Left ventricle myocardium inferior (tissue), 1 donor: ENCODE results near the gene ITPR1. TPM values are rescaled to one million over a fixed set of nuclear protein-coding genes. Genes with fewer than 3 reads are reported as not detected.

Source experiments
- DNase-seq: peaks from one replicate; pipeline ENCODE4 v3.0.0-alpha.2; 2020
- H3K27ac ChIP-seq: fragments of 200-600 bp; replicated peaks from 2 replicates; pipeline ENCODE4 v1.8.0; 2021
- H3K27me3 ChIP-seq: fragments of 200-600 bp; 2 replicates; pipeline ENCODE4 v1.8.0; 2021; ENCODE audit warnings: low read depth
- H3K36me3 ChIP-seq: fragments of 200-600 bp; 2 replicates; pipeline ENCODE4 v1.8.0; 2021
- H3K4me1 ChIP-seq: fragments of 200-600 bp; 2 replicates; pipeline ENCODE4 v1.8.0; 2021
- H3K4me3 ChIP-seq: fragments of 200-600 bp; 2 replicates; pipeline ENCODE4 v1.8.0; 2021; ENCODE audit warnings: mild to moderate bottlenecking, moderate library complexity
- H3K9me3 ChIP-seq: fragments of 200-600 bp; replicated peaks from 2 replicates; pipeline ENCODE4 v1.8.0; 2021
- CTCF ChIP-seq: fragments of 200-600 bp; IDR thresholded peaks from 2 replicates; pipeline ENCODE4 v1.8.0; 2021; ENCODE audit warnings: antibody characterized with exemption, mild to moderate bottlenecking, borderline replicate concordance
- intact Hi-C: fragments of 100-400 bp; cut with micrococcal nuclease; formaldehyde crosslinking; loops from one replicate; pipeline ENCODE4 v1.11.0; 2022
- total RNA-seq: library from RNA; stranded (reverse); fragmentation: NEBNext Ultra II Directional; extraction: Animal tissue kit (Norgen Biotek cat#: 25700); gene quantifications from one replicate; pipeline ENCODE4 v1.2.1, GENCODE V29; 2021
- donor health status: DM: no; HTN: yes; CAD: no; lungs with severe emphysema.

The ITPR1 gene
- total RNA-seq, 1 donor from 2014 or later: 29.0 TPM

DNA sequence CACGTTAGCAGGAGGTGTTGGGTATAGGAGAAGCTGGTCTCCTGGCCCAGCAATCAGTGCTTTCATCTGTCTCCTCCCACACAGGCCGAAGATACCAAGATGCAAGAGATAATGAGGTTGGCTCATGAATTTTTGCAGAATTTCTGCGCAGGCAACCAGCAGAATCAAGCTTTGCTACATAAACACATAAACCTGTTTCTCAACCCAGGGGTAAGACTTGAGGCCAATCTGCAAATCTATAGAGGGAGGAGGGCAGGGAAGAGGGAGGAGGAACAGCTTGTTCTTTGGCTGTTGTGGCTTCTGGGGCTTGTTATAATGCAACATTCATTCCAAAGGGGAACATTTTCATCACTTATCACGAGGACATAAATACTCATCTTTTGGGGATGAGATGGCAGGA lies 195.3 kb downstream of the ITPR1 start:
- no peaks in the 10 kb centered on the region for H3K27me3 ChIP-seq
- H3K36me3 ChIP-seq: peaks cover 88% of the 10 kb centered on the region
- TF ChIP-seq CTCF: no peak
- DNase-seq: no peak
- peaks cover 13% of the 10 kb centered on the region for H3K9me3 ChIP-seq
- H3K27ac ChIP-seq: no peak overlapping the region
- intact Hi-C loops: no loop called here
- H3K4me3 ChIP-seq: no peak overlapping the region
- peaks cover 5% of the 10 kb centered on the region for H3K4me1 ChIP-seq

- Histone ChIP-seq H3K4me3 (no peak overlapping the region), H3K27me3 (no peaks in the 10 kb centered on the region), H3K27ac (no peak overlapping the region), H3K9me3 (peaks cover 13% of the 10 kb centered on the region), H3K4me1 (peaks cover 5% of the 10 kb centered on the region), H3K36me3 (peaks cover 88% of the 10 kb centered on the region)
- DNase-seq: no peak
- TF ChIP-seq CTCF: no peak
- intact Hi-C loops: no loop called here
Observed at GRCh38 chr3:4689021-4689420, 195.9 kb downstream of the ITPR1 start.

GRCh38 chr3:4690277-4690676 lies 197.1 kb downstream of the ITPR1 start:
- Histone ChIP-seq H3K27me3 (no peaks in the 10 kb centered on the region), H3K4me3 (no peak overlapping the region)
- intact Hi-C loops: no loop called here

DNA sequence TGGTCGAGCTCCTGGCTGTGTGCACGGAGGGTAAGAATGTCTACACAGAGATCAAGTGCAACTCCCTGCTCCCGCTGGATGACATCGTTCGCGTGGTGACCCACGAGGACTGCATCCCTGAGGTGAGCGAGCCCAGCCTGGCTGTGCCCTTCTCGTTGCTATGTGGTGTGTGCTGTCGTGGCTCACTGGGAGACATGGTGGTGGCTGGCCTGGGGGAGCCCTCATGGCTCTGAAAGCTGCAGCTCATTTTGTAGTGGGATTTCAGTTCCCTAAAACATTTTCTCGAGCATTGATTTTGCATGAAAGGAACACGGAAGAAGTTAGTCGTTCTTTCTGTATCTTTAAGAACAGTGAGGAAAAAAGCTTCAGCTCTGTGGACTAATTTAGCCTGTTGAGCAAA lies 200.5 kb downstream of the ITPR1 start:
- Histone ChIP-seq H3K9me3 (peaks cover 13% of the 10 kb centered on the region), H3K4me1 (no peaks in the 10 kb centered on the region), H3K36me3 (peaks cover 64% of the 10 kb centered on the region), H3K27ac (no peak overlapping the region), H3K27me3 (no peaks in the 10 kb centered on the region), H3K4me3 (no peak overlapping the region)
- intact Hi-C loops: no loop called here
- DNase-seq: no peak
- TF ChIP-seq CTCF: no peak

More at GRCh38 chr3:4690277-4690676, 197.1 kb downstream of the ITPR1 start:
- Histone ChIP-seq H3K9me3 (peaks cover 13% of the 10 kb centered on the region), H3K36me3 (peaks cover 85% of the 10 kb centered on the region), H3K4me1 (peaks cover 5% of the 10 kb centered on the region), H3K27ac (no peak overlapping the region)
- DNase-seq: no peak
- TF ChIP-seq CTCF: no peak

- no peak overlapping the region for H3K27ac ChIP-seq
- DNase-seq: no peak
- no peak overlapping the region for H3K4me3 ChIP-seq
- peaks cover 58% of the 10 kb centered on the region for H3K36me3 ChIP-seq
- no peaks in the 10 kb centered on the region for H3K9me3 ChIP-seq
- no peaks in the 10 kb centered on the region for H3K4me1 ChIP-seq
- no peaks in the 10 kb centered on the region for H3K27me3 ChIP-seq
- intact Hi-C loops: no loop called here
- no peak for TF ChIP-seq CTCF
Observed at GRCh38 chr3:4695846-4696245, 202.7 kb downstream of the ITPR1 start.

DNA sequence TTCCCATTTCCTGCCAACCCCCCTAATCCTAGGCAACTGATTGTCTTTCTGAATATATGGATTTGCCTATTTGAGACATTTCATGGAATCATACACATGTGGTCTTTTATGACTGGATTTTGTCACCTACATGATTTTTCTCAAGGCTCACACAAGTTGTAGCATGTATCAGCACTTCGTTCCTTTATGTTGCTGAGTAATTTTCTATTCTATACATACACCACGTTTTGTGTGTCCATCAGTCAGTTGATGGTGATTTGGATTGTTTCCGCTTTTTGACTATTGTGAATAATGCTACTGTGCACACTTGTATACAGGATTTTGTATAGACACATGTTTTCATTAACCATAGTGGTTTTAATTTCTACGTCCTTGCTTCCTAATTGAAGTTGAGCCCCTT lies 203.1 kb downstream of the ITPR1 start:
- Histone ChIP-seq H3K27me3 (no peaks in the 10 kb centered on the region), H3K27ac (no peak overlapping the region), H3K9me3 (no peaks in the 10 kb centered on the region), H3K4me3 (no peak overlapping the region), H3K36me3 (peaks cover 58% of the 10 kb centered on the region), H3K4me1 (no peaks in the 10 kb centered on the region)
- no peak for TF ChIP-seq CTCF
- DNase-seq: no peak
- intact Hi-C loops: no loop called here
